Measurements from ENCODE around the gene WDR70.
A peak's percentile ranks its signal among the peaks of the same experiment; 100 is the strongest.
"Not testable (repeated sequence)": the region's sequence is repeated elsewhere in the genome, so short reads cannot be mapped to it uniquely, and the experiment has no call there.

Gene WDR70
- 32.5 reads per million, percentile 58 among the genes with 10 or more reads in this experiment for total RNA-seq

- DNase-seq, result peak; percentile 64
Measured at GRCh38 chr5:37379100-37379628, at the start of gene WDR70. Gene WDR70, plus strand, starts transcription at chr5:37379318. Its CDS starts 50 bp downstream, at chr5:37379368.

GRCh38 chr5:37334754-37335153, 44.4 kb upstream of the WDR70 start:
- DNase-seq, result not testable (repeated sequence)

GRCh38 chr5:37342741-37343140, 36.4 kb upstream of the WDR70 start:
- DNase-seq, result not testable (repeated sequence)

GRCh38 chr5:37355161-37355560, 24.0 kb upstream of the WDR70 start:
- DNase-seq, result no peak

- DNase-seq, result no peak
Measured at GRCh38 chr5:37370550-37370863, 8.6 kb upstream of the WDR70 start.

- peak; percentile 87 for DNase-seq
Measured at GRCh38 chr5:37370864-37371726, 8.0 kb upstream of the WDR70 start, which contains the start of gene NUP155. Gene NUP155, minus strand, starts transcription at chr5:37371106. Its CDS starts 129 bp downstream, at chr5:37370977.

- no peak for DNase-seq
Measured at GRCh38 chr5:37375091-37375490, 4.0 kb upstream of the WDR70 start.

- DNase-seq, result not testable (repeated sequence)
Measured at GRCh38 chr5:37378066-37378465, 1.1 kb upstream of the WDR70 start.

- DNase-seq, result no peak
Measured at GRCh38 chr5:37391591-37391990, 12.5 kb downstream of the WDR70 start.

GRCh38 chr5:37396352-37396751, 17.2 kb downstream of the WDR70 start:
- DNase-seq, result no peak

- no peak for DNase-seq
Measured at GRCh38 chr5:37400501-37400900, 21.4 kb downstream of the WDR70 start.

- DNase-seq, result no peak
Measured at GRCh38 chr5:37412515-37412914, 33.4 kb downstream of the WDR70 start.

GRCh38 chr5:37415456-37415855, 36.3 kb downstream of the WDR70 start:
- DNase-seq, result not testable (repeated sequence)

GRCh38 chr5:37417347-37417746, 38.2 kb downstream of the WDR70 start:
- no peak for DNase-seq

GRCh38 chr5:37424441-37424840, 45.3 kb downstream of the WDR70 start:
- no peak for DNase-seq

- DNase-seq, result no peak
Measured at GRCh38 chr5:37428044-37428443, 48.9 kb downstream of the WDR70 start.

- DNase-seq, result no peak
Measured at GRCh38 chr5:37435261-37435660, 56.1 kb downstream of the WDR70 start.

GRCh38 chr5:37436146-37436934, 57.2 kb downstream of the WDR70 start:
- DNase-seq, result no peak

GRCh38 chr5:37437711-37438110, 58.6 kb downstream of the WDR70 start:
- no peak for DNase-seq

GRCh38 chr5:37445783-37446182, 66.7 kb downstream of the WDR70 start:
- DNase-seq, result not testable (repeated sequence)

- no peak for DNase-seq
Measured at GRCh38 chr5:37448941-37449340, 69.8 kb downstream of the WDR70 start.

GRCh38 chr5:37451991-37452390, 72.9 kb downstream of the WDR70 start:
- DNase-seq, result not testable (repeated sequence)

GRCh38 chr5:37453252-37453651, 74.1 kb downstream of the WDR70 start:
- DNase-seq, result not testable (repeated sequence)

Data from effector CD4-positive, alpha-beta T cell (primary cell).